HEK293 (cell line): Measurements from ENCODE around the gene NECTIN4.
A peak's percentile ranks its signal among the peaks of the same experiment; 100 is the strongest.

Experiments
- IKZF3 ChIP-seq: fragments of 450-650 bp; IDR thresholded peaks from 2 replicates; pipeline ENCODE4 v1.5.0; 2018; ENCODE audit warnings: missing biosample characterization, mild to moderate bottlenecking, missing genetic modification characterization, moderate library complexity
- OSR2 ChIP-seq: fragments of 450-650 bp; formaldehyde crosslinking; IDR thresholded peaks from 2 replicates; pipeline ENCODE4 v1.5.1; 2016; ENCODE audit warnings: missing biosample characterization, missing genetic modification characterization
- REPIN1 ChIP-seq: fragments of 450-650 bp; formaldehyde crosslinking; IDR thresholded peaks from 2 replicates; pipeline ENCODE4 v1.5.1; 2017; ENCODE audit warnings: missing biosample characterization, missing genetic modification characterization, low read depth
- SP3 ChIP-seq: fragments of 450-650 bp; formaldehyde crosslinking; IDR thresholded peaks from 2 replicates; pipeline ENCODE4 v1.5.1; 2016; ENCODE audit warnings: missing biosample characterization, missing genetic modification characterization
- YY2 ChIP-seq: fragments of 450-650 bp; formaldehyde crosslinking; IDR thresholded peaks from 2 replicates; pipeline ENCODE4 v1.5.1; 2016; ENCODE audit warnings: missing biosample characterization, missing genetic modification characterization
- ZBTB17 ChIP-seq: fragments of 450-650 bp; formaldehyde crosslinking; IDR thresholded peaks from 2 replicates; pipeline ENCODE4 v1.5.1; 2016; ENCODE audit warnings: missing biosample characterization, missing genetic modification characterization
- ZBTB20 ChIP-seq: fragments of 450-650 bp; formaldehyde crosslinking; IDR thresholded peaks from 2 replicates; pipeline ENCODE4 v1.5.1; 2016; ENCODE audit warnings: missing biosample characterization, missing genetic modification characterization
- ZBTB21 ChIP-seq: fragments of 450-650 bp; formaldehyde crosslinking; IDR thresholded peaks from 2 replicates; pipeline ENCODE4 v1.5.1; 2017; ENCODE audit warnings: missing biosample characterization, missing genetic modification characterization
- ZBTB8A ChIP-seq: fragments of 450-650 bp; formaldehyde crosslinking; IDR thresholded peaks from 2 replicates; pipeline ENCODE4 v1.5.1; 2016; ENCODE audit warnings: missing biosample characterization, missing genetic modification characterization
- ZNF10 ChIP-seq: fragments of 450-650 bp; formaldehyde crosslinking; IDR thresholded peaks from 2 replicates; pipeline ENCODE4 v1.5.1; 2017; ENCODE audit warnings: missing biosample characterization, missing genetic modification characterization
- ZNF174 ChIP-seq: fragments of 450-650 bp; formaldehyde crosslinking; IDR thresholded peaks from 2 replicates; pipeline ENCODE4 v1.5.0; 2017; ENCODE audit warnings: missing biosample characterization, mild to moderate bottlenecking, missing genetic modification characterization
- ZNF24 ChIP-seq: fragments of 450-650 bp; formaldehyde crosslinking; IDR thresholded peaks from 2 replicates; pipeline ENCODE4 v1.5.1; 2016; ENCODE audit warnings: missing biosample characterization, missing genetic modification characterization
- ZNF266 ChIP-seq: fragments of 450-650 bp; formaldehyde crosslinking; IDR thresholded peaks from 2 replicates; pipeline ENCODE4 v1.5.1; 2016; ENCODE audit warnings: missing biosample characterization, missing genetic modification characterization, low read depth
- ZNF530 ChIP-seq: fragments of 450-650 bp; formaldehyde crosslinking; IDR thresholded peaks from 2 replicates; pipeline ENCODE4 v1.5.1; 2016; ENCODE audit warnings: low read depth, missing biosample characterization, missing genetic modification characterization
- ZNF596 ChIP-seq: fragments of 450-650 bp; IDR thresholded peaks from 2 replicates; pipeline ENCODE4 v1.5.0; 2018; ENCODE audit warnings: missing biosample characterization, mild to moderate bottlenecking, missing genetic modification characterization, moderate library complexity
- ZNF610 ChIP-seq: fragments of 450-650 bp; formaldehyde crosslinking; IDR thresholded peaks from 2 replicates; pipeline ENCODE4 v1.5.1; 2016; ENCODE audit warnings: missing biosample characterization, missing genetic modification characterization, borderline replicate concordance
- ZNF658 ChIP-seq: fragments of 450-650 bp; formaldehyde crosslinking; IDR thresholded peaks from 2 replicates; pipeline ENCODE4; 2016; ENCODE audit warnings: missing biosample characterization, missing genetic modification characterization
- ZNF660 ChIP-seq: fragments of 450-650 bp; IDR thresholded peaks from 2 replicates; pipeline ENCODE4 v1.5.1; 2018; ENCODE audit warnings: missing biosample characterization, mild to moderate bottlenecking, missing genetic modification characterization
- ZNF664 ChIP-seq: fragments of 450-650 bp; formaldehyde crosslinking; IDR thresholded peaks from 2 replicates; pipeline ENCODE4 v1.5.1; 2016; ENCODE audit warnings: missing biosample characterization, missing genetic modification characterization
- ZNF76 ChIP-seq: fragments of 450-650 bp; formaldehyde crosslinking; IDR thresholded peaks from 2 replicates; pipeline ENCODE4; 2016; ENCODE audit warnings: low read depth, missing biosample characterization, missing genetic modification characterization, borderline replicate concordance
- ZNF791 ChIP-seq: fragments of 450-650 bp; formaldehyde crosslinking; IDR thresholded peaks from 2 replicates; pipeline ENCODE4 v1.5.1; 2016; ENCODE audit warnings: missing biosample characterization, missing genetic modification characterization
- ZSCAN23 ChIP-seq: fragments of 450-650 bp; formaldehyde crosslinking; IDR thresholded peaks from 2 replicates; pipeline ENCODE4 v1.5.1; 2016; ENCODE audit warnings: missing biosample characterization, missing genetic modification characterization
- TF ChIP-seq, protein P1 (sequence below): fragments of 450-650 bp; formaldehyde crosslinking; IDR thresholded peaks from 2 replicates; pipeline ENCODE4 v1.5.1; 2016; ENCODE audit warnings: missing biosample characterization, missing genetic modification characterization
- TF ChIP-seq, protein P2 (sequence below): fragments of 450-650 bp; formaldehyde crosslinking; IDR thresholded peaks from 2 replicates; pipeline ENCODE4 v1.5.1; 2016; ENCODE audit warnings: missing biosample characterization, missing genetic modification characterization
- TF ChIP-seq, protein P3 (sequence below): fragments of 450-650 bp; IDR thresholded peaks from 2 replicates; pipeline ENCODE4 v1.5.1; 2018; ENCODE audit warnings: missing biosample characterization, mild to moderate bottlenecking, missing genetic modification characterization
- TF ChIP-seq, protein P4 (sequence below): fragments of 450-650 bp; formaldehyde crosslinking; IDR thresholded peaks from 2 replicates; pipeline ENCODE4 v1.5.1; 2016; ENCODE audit warnings: missing biosample characterization, missing genetic modification characterization
- TF ChIP-seq, protein P5 (sequence below): fragments of 450-650 bp; formaldehyde crosslinking; IDR thresholded peaks from 2 replicates; pipeline ENCODE4 v1.5.1; 2016; ENCODE audit warnings: missing biosample characterization, missing genetic modification characterization, borderline replicate concordance

Gene NECTIN4

DNA sequence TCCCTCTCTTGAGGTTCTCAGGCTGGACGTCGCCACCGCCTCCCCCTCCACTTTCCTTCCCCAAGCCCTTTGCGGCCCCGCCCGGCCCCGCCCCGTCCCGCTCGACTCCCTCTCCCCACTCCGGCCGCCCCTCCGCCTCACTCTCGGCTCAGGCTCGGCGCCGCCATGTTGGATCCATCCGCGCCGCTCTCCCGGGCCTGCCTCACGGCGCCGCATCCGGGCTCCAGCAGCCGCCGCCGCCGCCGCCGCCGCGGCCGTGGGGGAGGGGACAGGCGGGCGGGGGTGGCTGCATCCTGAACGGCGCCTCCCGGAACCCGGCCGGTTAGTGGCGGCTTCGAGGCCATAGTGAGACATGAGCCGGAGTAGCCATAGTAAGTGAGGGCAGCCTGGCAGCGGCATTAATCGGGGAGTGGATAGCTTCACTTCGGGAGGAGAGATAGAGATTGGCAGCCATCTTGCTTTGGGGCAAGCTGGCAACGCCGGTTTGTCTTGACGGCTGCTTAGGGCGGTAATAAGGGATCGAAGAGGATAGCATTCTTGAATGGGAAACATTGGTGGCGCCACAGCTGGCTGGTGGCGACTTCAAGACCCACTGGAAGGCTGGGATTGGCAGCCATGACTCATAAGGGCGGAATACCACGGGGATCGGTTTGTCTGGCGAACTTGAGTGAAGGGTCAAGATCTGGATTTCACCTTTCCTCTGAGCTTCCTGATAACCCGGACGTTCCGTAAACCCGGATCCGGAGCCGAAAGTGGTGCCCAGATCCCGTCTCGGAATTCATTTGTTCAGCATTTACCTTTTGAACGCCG, 43.3 kb upstream of the NECTIN4 start, which contains the start of gene DEDD (continued):
- TF ChIP-seq SP3 (tag by site-specific recombination) (peak; percentile 89), ZNF791 (tag by site-specific recombination) (no peak), ZNF610 (tag by site-specific recombination) (0 out of 2 replicates have a peak, but pooled peaks have one; percentile 48), ZNF530 (tag by site-specific recombination) (no peak), ZNF10 (peak; percentile 46; the same call in 1 of the 2 replicates), ZSCAN23 (tag by site-specific recombination) (no peak), ZNF24 (peak; percentile 94), ZNF596 (tag by site-specific recombination) (peak; percentile 53; the same call in 1 of the 2 replicates), ZNF664 (no peak), ZBTB8A (tag by site-specific recombination) (peak; percentile 35; the same call in 1 of the 2 replicates), ZNF658 (no peak), ZBTB21 (tag by site-specific recombination) (0 out of 2 replicates have a peak, but pooled peaks have one; percentile 48), ZNF174 (tag by site-specific recombination) (no peak), REPIN1 (tag by site-specific recombination) (no peak), ZNF76 (peak; percentile 94), YY2 (peak; percentile 97), IKZF3 (tag by site-specific recombination) (peak; percentile 94), ZBTB17 (tag by site-specific recombination) (peak; percentile 99), ZNF660 (tag by site-specific recombination) (peak; percentile 91), ZNF266 (tag by site-specific recombination) (no peak), ZBTB20 (tag by site-specific recombination) (peak; percentile 97), OSR2 (0 out of 2 replicates have a peak, but pooled peaks have one; percentile 11)
- TF ChIP-seq, protein P1, sequence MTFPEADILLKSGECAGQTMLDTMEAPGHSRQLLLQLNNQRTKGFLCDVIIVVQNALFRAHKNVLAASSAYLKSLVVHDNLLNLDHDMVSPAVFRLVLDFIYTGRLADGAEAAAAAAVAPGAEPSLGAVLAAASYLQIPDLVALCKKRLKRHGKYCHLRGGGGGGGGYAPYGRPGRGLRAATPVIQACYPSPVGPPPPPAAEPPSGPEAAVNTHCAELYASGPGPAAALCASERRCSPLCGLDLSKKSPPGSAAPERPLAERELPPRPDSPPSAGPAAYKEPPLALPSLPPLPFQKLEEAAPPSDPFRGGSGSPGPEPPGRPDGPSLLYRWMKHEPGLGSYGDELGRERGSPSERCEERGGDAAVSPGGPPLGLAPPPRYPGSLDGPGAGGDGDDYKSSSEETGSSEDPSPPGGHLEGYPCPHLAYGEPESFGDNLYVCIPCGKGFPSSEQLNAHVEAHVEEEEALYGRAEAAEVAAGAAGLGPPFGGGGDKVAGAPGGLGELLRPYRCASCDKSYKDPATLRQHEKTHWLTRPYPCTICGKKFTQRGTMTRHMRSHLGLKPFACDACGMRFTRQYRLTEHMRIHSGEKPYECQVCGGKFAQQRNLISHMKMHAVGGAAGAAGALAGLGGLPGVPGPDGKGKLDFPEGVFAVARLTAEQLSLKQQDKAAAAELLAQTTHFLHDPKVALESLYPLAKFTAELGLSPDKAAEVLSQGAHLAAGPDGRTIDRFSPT (tag by site-specific recombination), result peak; percentile 20; the same call in 1 of the 2 replicates
- TF ChIP-seq, protein P2, sequence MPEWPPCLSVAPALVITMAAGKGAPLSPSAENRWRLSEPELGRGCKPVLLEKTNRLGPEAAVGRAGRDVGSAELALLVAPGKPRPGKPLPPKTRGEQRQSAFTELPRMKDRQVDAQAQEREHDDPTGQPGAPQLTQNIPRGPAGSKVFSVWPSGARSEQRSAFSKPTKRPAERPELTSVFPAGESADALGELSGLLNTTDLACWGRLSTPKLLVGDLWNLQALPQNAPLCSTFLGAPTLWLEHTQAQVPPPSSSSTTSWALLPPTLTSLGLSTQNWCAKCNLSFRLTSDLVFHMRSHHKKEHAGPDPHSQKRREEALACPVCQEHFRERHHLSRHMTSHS (tag by site-specific recombination), result no peak
- TF ChIP-seq, protein P3, sequence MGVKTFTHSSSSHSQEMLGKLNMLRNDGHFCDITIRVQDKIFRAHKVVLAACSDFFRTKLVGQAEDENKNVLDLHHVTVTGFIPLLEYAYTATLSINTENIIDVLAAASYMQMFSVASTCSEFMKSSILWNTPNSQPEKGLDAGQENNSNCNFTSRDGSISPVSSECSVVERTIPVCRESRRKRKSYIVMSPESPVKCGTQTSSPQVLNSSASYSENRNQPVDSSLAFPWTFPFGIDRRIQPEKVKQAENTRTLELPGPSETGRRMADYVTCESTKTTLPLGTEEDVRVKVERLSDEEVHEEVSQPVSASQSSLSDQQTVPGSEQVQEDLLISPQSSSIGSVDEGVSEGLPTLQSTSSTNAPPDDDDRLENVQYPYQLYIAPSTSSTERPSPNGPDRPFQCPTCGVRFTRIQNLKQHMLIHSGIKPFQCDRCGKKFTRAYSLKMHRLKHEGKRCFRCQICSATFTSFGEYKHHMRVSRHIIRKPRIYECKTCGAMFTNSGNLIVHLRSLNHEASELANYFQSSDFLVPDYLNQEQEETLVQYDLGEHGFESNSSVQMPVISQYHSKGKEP (tag by site-specific recombination), result peak; percentile 81
- TF ChIP-seq, protein P4, sequence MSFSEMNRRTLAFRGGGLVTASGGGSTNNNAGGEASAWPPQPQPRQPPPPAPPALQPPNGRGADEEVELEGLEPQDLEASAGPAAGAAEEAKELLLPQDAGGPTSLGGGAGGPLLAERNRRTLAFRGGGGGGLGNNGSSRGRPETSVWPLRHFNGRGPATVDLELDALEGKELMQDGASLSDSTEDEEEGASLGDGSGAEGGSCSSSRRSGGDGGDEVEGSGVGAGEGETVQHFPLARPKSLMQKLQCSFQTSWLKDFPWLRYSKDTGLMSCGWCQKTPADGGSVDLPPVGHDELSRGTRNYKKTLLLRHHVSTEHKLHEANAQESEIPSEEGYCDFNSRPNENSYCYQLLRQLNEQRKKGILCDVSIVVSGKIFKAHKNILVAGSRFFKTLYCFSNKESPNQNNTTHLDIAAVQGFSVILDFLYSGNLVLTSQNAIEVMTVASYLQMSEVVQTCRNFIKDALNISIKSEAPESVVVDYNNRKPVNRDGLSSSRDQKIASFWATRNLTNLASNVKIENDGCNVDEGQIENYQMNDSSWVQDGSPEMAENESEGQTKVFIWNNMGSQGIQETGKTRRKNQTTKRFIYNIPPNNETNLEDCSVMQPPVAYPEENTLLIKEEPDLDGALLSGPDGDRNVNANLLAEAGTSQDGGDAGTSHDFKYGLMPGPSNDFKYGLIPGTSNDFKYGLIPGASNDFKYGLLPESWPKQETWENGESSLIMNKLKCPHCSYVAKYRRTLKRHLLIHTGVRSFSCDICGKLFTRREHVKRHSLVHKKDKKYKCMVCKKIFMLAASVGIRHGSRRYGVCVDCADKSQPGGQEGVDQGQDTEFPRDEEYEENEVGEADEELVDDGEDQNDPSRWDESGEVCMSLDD, result 0 out of 2 replicates have a peak, but pooled peaks have one; percentile 5
- TF ChIP-seq, protein P5, sequence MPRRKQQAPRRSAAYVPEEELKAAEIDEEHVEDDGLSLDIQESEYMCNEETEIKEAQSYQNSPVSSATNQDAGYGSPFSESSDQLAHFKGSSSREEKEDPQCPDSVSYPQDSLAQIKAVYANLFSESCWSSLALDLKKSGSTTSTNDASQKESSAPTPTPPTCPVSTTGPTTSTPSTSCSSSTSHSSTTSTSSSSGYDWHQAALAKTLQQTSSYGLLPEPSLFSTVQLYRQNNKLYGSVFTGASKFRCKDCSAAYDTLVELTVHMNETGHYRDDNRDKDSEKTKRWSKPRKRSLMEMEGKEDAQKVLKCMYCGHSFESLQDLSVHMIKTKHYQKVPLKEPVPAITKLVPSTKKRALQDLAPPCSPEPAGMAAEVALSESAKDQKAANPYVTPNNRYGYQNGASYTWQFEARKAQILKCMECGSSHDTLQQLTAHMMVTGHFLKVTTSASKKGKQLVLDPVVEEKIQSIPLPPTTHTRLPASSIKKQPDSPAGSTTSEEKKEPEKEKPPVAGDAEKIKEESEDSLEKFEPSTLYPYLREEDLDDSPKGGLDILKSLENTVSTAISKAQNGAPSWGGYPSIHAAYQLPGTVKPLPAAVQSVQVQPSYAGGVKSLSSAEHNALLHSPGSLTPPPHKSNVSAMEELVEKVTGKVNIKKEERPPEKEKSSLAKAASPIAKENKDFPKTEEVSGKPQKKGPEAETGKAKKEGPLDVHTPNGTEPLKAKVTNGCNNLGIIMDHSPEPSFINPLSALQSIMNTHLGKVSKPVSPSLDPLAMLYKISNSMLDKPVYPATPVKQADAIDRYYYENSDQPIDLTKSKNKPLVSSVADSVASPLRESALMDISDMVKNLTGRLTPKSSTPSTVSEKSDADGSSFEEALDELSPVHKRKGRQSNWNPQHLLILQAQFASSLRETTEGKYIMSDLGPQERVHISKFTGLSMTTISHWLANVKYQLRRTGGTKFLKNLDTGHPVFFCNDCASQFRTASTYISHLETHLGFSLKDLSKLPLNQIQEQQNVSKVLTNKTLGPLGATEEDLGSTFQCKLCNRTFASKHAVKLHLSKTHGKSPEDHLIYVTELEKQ (tag by site-specific recombination), result no peak
